Measurements from ENCODE around the gene BICDL1. TPM values are rescaled to one million over a fixed set of nuclear protein-coding genes. Genes with fewer than 3 reads are reported as not detected.

The BICDL1 gene
- polyA plus RNA-seq, 1 of the 3 experiments (the other 2 are of a cell fraction) = 0.35 TPM

- Histone ChIP-seq H3K9me2 (no peaks in the 10 kb centered on the region), H3F3A (replicated peaks; ENCODE audit: insufficient read depth) (no peaks in the 10 kb centered on the region), H3K4me1 (ENCODE audit: control insufficient read depth in 1 of 2, insufficient read depth in 2 of 2, low read depth in 1 of 2, low read length in 1 of 2) (no peaks in the 10 kb centered on the region; a peak in 1 of 4 replicates), H3K9me3 (no peaks in the 10 kb centered on the region), H3K79me2 (ENCODE audit: insufficient read depth) (no peaks in the 10 kb centered on the region), H3K36me3 (replicated peaks in 1 of 2; ENCODE audit: control insufficient read depth in 1 of 2, insufficient read depth in 2 of 2, low read length in 1 of 2) (no peaks in the 10 kb centered on the region), H3K27ac (ENCODE audit: low read depth in 2 of 2, low read length in 1 of 2) (no peak overlapping the region), H2AFZ (ENCODE audit: low read depth) (no peak overlapping the region), H3K4me2 (no peak overlapping the region), H3K9ac (no peak overlapping the region), H3K27me3 (ENCODE audit: insufficient read depth) (peaks cover 4% of the 10 kb centered on the region; the same call in 1 of the 2 replicates), H4K20me1 (ENCODE audit: insufficient read depth) (no peaks in the 10 kb centered on the region), H3K4me3 (ENCODE audit: low read depth in 2 of 2, low read length in 1 of 2) (no peak overlapping the region)
- no peak for DNase-seq
- WGBS (ENCODE audit: low lambda C conversion rate) = 64% methylated on average over 1 of the region's 1 CpG
- POLR2A ChIA-PET = no interaction called here
- CTCF ChIA-PET = no interaction called here
- TF ChIP-seq CHD2 (IDR thresholded peaks at IDR 0.05; ENCODE audit: low read length, partially characterized antibody) (no peak), FOSL2 (IDR thresholded peaks at IDR 0.05; ENCODE audit: borderline replicate concordance, low read depth) (no peak), MEF2A (IDR thresholded peaks at IDR 0.05; ENCODE audit: borderline replicate concordance, low read depth) (no peak)
Observed at GRCh38 chr12:120060196-120060595, 71.2 kb downstream of the BICDL1 start.

- no peaks in the 10 kb centered on the region for H3K79me2 ChIP-seq (ENCODE audit: insufficient read depth)
- CTCF ChIA-PET = interaction anchor here (0.6 kb wide), 1 partner anchor 64 kb away, joined by 4 read pairs; no protein-coding TSS in a partner anchor
Observed at GRCh38 chr12:120060717-120061116, 71.7 kb downstream of the BICDL1 start.

More at GRCh38 chr12:120060717-120061116, 71.7 kb downstream of the BICDL1 start:
- Histone ChIP-seq H3K36me3 (replicated peaks in 1 of 2; ENCODE audit: control insufficient read depth in 1 of 2, insufficient read depth in 2 of 2, low read length in 1 of 2) (no peaks in the 10 kb centered on the region), H3K4me2 (no peak overlapping the region), H3K4me1 (ENCODE audit: control insufficient read depth in 1 of 2, insufficient read depth in 2 of 2, low read depth in 1 of 2, low read length in 1 of 2) (peaks cover 0 to 2% of the 10 kb centered on the region in 2 experiments; a peak in 1 of 4 replicates), H3K27ac (ENCODE audit: low read depth in 2 of 2, low read length in 1 of 2) (no peak overlapping the region), H3K9me3 (no peaks in the 10 kb centered on the region), H3K27me3 (ENCODE audit: insufficient read depth) (peaks cover 4% of the 10 kb centered on the region; the same call in 1 of the 2 replicates), H3F3A (replicated peaks; ENCODE audit: insufficient read depth) (no peaks in the 10 kb centered on the region), H3K9ac (no peak overlapping the region), H4K20me1 (ENCODE audit: insufficient read depth) (no peaks in the 10 kb centered on the region), H3K4me3 (ENCODE audit: low read depth in 2 of 2, low read length in 1 of 2) (no peak overlapping the region), H2AFZ (ENCODE audit: low read depth) (no peak overlapping the region), H3K9me2 (no peaks in the 10 kb centered on the region)
- POLR2A ChIA-PET = no interaction called here
- TF ChIP-seq TEAD4 (IDR thresholded peaks at IDR 0.05; ENCODE audit: borderline replicate concordance, insufficient read depth) (no peak), SMC3 (IDR thresholded peaks at IDR 0.05; ENCODE audit: low read depth, low read length) (no peak), MXI1 (IDR thresholded peaks at IDR 0.05; ENCODE audit: low read depth, low read length) (no peak), CTCF (IDR thresholded peaks at IDR 0.05) (no peak), TAF1 (IDR thresholded peaks at IDR 0.05; ENCODE audit: borderline replicate concordance, low read depth, low read length) (no peak), SIN3A (IDR thresholded peaks at IDR 0.05; ENCODE audit: borderline replicate concordance, low read depth, low read length) (no peak), REST (IDR thresholded peaks at IDR 0.05; ENCODE audit: low read depth, low read length) (no peak), PBX3 (IDR thresholded peaks at IDR 0.05) (no peak)
- 60% methylated on average over 5 of the region's 5 CpGs for WGBS (ENCODE audit: low lambda C conversion rate)
- no peak for DNase-seq
